Astrocyte (in vitro differentiated cells and primary cell): ENCODE measurements around the gene CEP20. TPM values are rescaled to one million over a fixed set of nuclear protein-coding genes. Genes with fewer than 3 reads are reported as not detected.

ENCODE experiments used
- DNase-seq: peaks from one replicate; pipeline ENCODE4 v3.0.0-alpha.2; 2010; ENCODE audit warnings: low read depth
- FAIRE-seq: peaks from 2 replicates; lab custom pipeline; 2011; peaks lifted over from hg19 to GRCh38; lab: Jason Lieb, UNC
- H2AFZ ChIP-seq: 2 replicates; pipeline ENCODE4 v1.6.0; 2012; ENCODE audit warnings: low read depth, low read length, inconsistent platforms
- H3K27ac ChIP-seq: 2 replicates; pipeline ENCODE4 v1.5.1; 2011; ENCODE audit warnings: low read depth, low read length, inconsistent platforms
- H3K27me3 ChIP-seq: 2 replicates; pipeline ENCODE4 v1.6.0; 2011; ENCODE audit warnings: low read length, inconsistent platforms; ENCODE audit not compliant: insufficient read depth
- H3K36me3 ChIP-seq: 2 replicates; pipeline ENCODE4 v1.5.1; 2011; ENCODE audit warnings: low read length, inconsistent platforms; ENCODE audit not compliant: insufficient read depth
- H3K4me1 ChIP-seq: 2 replicates; pipeline ENCODE4 v1.5.1; 2011; ENCODE audit warnings: low read length, inconsistent platforms; ENCODE audit not compliant: insufficient read depth
- H3K4me2 ChIP-seq: 2 replicates; pipeline ENCODE4 v1.6.0; 2012; ENCODE audit warnings: low read length, inconsistent platforms
- H3K4me3 ChIP-seq: 2 replicates; pipeline ENCODE4 v1.5.1; 2011; ENCODE audit warnings: low read depth, mild to moderate bottlenecking, low read length, inconsistent platforms; ENCODE audit not compliant: insufficient read depth
- H3K79me2 ChIP-seq: 2 replicates; pipeline ENCODE4 v1.6.0; 2012; ENCODE audit warnings: mild to moderate bottlenecking, low read length, inconsistent platforms; ENCODE audit not compliant: insufficient read depth
- H3K9ac ChIP-seq: 2 replicates; pipeline ENCODE4 v1.6.0; 2012; ENCODE audit warnings: mild to moderate bottlenecking, low read length, inconsistent platforms
- H3K9me3 ChIP-seq: 2 replicates; pipeline ENCODE4 v1.5.1; 2012; ENCODE audit warnings: low read depth, mild to moderate bottlenecking, low read length, inconsistent platforms; ENCODE audit not compliant: insufficient read depth
- H4K20me1 ChIP-seq: 2 replicates; pipeline ENCODE4 v1.6.0; 2012; ENCODE audit warnings: low read length, inconsistent platforms; ENCODE audit not compliant: insufficient read depth
- H3K27ac Mint-ChIP-seq: one replicate; pipeline ENCODE4 v1.8.0; 2021; ENCODE audit warnings: mild to moderate bottlenecking, mixed read lengths; ENCODE audit not compliant: unreplicated experiment
- H3K27me3 Mint-ChIP-seq: one replicate; pipeline ENCODE4 v1.8.0; 2021; ENCODE audit warnings: low read depth, mixed read lengths; ENCODE audit not compliant: unreplicated experiment
- H3K36me3 Mint-ChIP-seq: one replicate; pipeline ENCODE4 v1.8.0; 2021; ENCODE audit warnings: low read depth, mixed read lengths; ENCODE audit not compliant: unreplicated experiment
- H3K4me1 Mint-ChIP-seq: one replicate; pipeline ENCODE4 v1.8.0; 2021; ENCODE audit warnings: low read depth, mixed read lengths; ENCODE audit not compliant: unreplicated experiment
- H3K4me3 Mint-ChIP-seq: one replicate; pipeline ENCODE4 v1.8.0; 2021; ENCODE audit warnings: mild to moderate bottlenecking, moderate library complexity, mixed read lengths; ENCODE audit not compliant: unreplicated experiment
- H3K9me3 Mint-ChIP-seq: one replicate; pipeline ENCODE4 v1.8.0; 2021; ENCODE audit warnings: mild to moderate bottlenecking, mixed read lengths; ENCODE audit not compliant: unreplicated experiment
- EZH2 ChIP-seq: IDR thresholded peaks from 2 replicates; pipeline ENCODE4 v1.6.1; 2012; ENCODE audit warnings: mild to moderate bottlenecking, low read length, inconsistent platforms; ENCODE audit not compliant: insufficient read depth
- total RNA-seq: library from RNA; stranded (reverse); gene quantifications from 2 replicates; pipeline ENCODE4 v1.2.1, GENCODE V29; 2021
- TF ChIP-seq, protein P1 (sequence below): IDR thresholded peaks from 2 replicates; pipeline ENCODE4 v1.5.1; 2011; ENCODE audit warnings: low read depth, mild to moderate bottlenecking, inconsistent platforms, low read length, moderate library complexity; ENCODE audit not compliant: insufficient read depth

The CEP20 gene
- total RNA-seq, 1 donor from 2014 or later, result 27.5 TPM

DNA sequence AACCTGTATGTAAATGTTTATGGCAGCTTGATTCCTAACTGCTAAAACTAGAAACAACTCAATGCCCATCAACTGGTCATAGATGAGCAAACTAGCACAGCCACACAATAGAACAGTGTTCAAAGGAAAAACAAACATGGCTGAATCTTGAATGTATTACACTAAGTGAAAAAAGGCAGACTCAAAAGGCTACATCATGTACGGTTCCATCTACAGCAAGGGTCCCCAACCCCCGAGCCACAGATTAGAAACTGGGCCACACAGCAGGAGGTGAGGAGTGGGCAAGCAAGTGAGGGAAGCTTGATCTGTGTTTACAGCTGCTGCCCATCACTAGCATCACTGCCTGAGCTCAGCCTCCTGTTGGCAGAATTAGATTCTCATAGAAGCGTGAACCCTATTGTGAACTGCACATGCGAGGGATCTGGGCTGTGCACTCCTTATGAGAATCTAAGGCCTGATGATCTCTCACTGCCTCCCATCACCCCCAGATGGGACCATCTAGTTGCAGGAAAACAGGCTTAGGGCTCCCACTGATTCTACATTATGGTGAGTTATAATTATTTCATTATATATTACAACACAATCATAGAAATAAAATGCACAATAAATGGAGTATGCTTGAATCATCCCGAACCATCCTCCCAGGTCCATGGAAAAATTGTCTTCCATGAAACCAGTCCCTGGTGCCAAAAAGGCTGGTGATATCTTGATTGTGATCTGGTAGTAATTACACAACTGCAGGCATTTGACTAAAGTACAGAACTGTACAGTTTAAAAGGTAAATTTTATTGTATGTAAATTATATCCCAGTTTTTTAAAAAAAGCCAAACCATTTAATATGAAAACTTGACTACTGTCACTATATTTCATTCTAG lies 7.7 kb downstream of the CEP20 start:
- peaks cover 15% of the 10 kb centered on the region for H3K4me1 ChIP-seq
- Mint-ChIP-seq H3K27me3 (no peaks in the 10 kb centered on the region), H3K4me3 (no peak overlapping the region), H3K36me3 (peaks cover 7% of the 10 kb centered on the region), H3K9me3 (no peaks in the 10 kb centered on the region), H3K27ac (peak overlapping the region; percentile 66), H3K4me1 (peaks cover 5% of the 10 kb centered on the region)
- H4K20me1 ChIP-seq, result peaks cover 5% of the 10 kb centered on the region
- H3K9ac ChIP-seq, result no peak overlapping the region
- H3K4me3 ChIP-seq, result no peak overlapping the region
- no peak overlapping the region for H3K4me2 ChIP-seq
- H2AFZ ChIP-seq, result no peak overlapping the region
- H3K27ac ChIP-seq, result peak overlapping the region; percentile 69
- FAIRE-seq, result no peak
- peaks cover 11% of the 10 kb centered on the region for H3K36me3 ChIP-seq
- no peaks in the 10 kb centered on the region for H3K9me3 ChIP-seq
- no peaks in the 10 kb centered on the region for H3K27me3 ChIP-seq
- TF ChIP-seq, protein P1, sequence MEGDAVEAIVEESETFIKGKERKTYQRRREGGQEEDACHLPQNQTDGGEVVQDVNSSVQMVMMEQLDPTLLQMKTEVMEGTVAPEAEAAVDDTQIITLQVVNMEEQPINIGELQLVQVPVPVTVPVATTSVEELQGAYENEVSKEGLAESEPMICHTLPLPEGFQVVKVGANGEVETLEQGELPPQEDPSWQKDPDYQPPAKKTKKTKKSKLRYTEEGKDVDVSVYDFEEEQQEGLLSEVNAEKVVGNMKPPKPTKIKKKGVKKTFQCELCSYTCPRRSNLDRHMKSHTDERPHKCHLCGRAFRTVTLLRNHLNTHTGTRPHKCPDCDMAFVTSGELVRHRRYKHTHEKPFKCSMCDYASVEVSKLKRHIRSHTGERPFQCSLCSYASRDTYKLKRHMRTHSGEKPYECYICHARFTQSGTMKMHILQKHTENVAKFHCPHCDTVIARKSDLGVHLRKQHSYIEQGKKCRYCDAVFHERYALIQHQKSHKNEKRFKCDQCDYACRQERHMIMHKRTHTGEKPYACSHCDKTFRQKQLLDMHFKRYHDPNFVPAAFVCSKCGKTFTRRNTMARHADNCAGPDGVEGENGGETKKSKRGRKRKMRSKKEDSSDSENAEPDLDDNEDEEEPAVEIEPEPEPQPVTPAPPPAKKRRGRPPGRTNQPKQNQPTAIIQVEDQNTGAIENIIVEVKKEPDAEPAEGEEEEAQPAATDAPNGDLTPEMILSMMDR, result no peak
- TF ChIP-seq EZH2, result no peak
- DNase-seq, result no peak
- peaks cover 55% of the 10 kb centered on the region for H3K79me2 ChIP-seq

DNA sequence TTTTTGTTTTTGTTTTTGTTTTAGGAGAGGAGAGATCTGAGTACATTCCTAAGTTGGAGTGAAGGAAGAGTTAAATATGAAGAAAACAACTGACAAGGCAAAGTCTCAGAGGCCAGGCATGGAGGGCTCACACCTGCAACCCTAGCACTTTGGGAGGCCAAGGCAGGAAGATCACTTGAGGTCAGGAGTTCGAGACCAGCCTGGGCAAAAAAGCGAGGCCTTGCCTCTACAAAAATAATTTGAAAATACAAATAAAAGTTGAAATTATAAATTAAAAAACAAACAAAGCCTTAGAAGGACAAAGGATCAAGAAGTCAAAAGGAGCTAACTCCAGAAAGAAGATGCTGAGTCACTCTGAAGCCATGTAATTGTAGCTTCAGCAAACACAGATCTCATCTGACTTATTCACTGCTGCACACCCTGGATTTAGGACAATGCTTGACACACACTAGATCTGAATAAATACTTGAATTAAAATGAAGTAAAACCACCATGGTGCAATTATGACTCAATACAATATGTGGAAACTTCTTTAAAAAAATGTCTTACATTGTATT lies 9.1 kb downstream of the CEP20 start:
- Mint-ChIP-seq H3K9me3 (no peaks in the 10 kb centered on the region), H3K27ac (peak overlapping the region; percentile 9), H3K4me3 (no peak overlapping the region), H3K27me3 (no peaks in the 10 kb centered on the region), H3K36me3 (peaks cover 7% of the 10 kb centered on the region), H3K4me1 (peaks cover 4% of the 10 kb centered on the region)
- no peak overlapping the region for H2AFZ ChIP-seq
- DNase-seq, result peak; percentile 87
- no peaks in the 10 kb centered on the region for H3K27me3 ChIP-seq
- H3K36me3 ChIP-seq, result peaks cover 15% of the 10 kb centered on the region
- H3K4me1 ChIP-seq, result peaks cover 17% of the 10 kb centered on the region
- peak overlapping the region; percentile 21 for H3K4me2 ChIP-seq
- H3K79me2 ChIP-seq, result peaks cover 43% of the 10 kb centered on the region
- no peaks in the 10 kb centered on the region for H3K9me3 ChIP-seq
- peak; percentile 37 for FAIRE-seq
- no peak overlapping the region for H3K9ac ChIP-seq
- peaks cover 3% of the 10 kb centered on the region for H4K20me1 ChIP-seq
- no peak for TF ChIP-seq EZH2
- TF ChIP-seq, protein P1, result no peak
- H3K4me3 ChIP-seq, result no peak overlapping the region
- peak overlapping the region; percentile 69 for H3K27ac ChIP-seq

DNA sequence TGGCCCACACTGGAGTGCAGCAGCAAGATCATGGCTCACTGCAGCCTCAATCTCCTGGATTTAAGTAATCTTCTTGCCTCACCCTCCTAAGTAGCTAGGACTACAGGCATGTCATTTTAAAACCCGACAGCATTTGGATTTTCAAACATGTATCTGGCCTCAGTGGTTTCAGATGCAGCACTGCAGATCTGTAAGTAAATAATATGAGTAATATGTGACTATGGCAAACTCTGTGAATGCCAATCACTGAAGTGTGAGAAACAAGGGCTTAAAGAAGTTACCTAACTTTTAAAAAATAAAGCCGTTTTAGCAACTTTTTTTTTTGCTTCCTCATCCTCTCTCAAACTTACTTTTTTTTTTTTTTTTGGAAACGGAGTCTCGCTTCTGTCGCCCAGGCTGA lies 11.9 kb downstream of the CEP20 start:
- Mint-ChIP-seq H3K27ac (no peak overlapping the region), H3K4me1 (peaks cover 4% of the 10 kb centered on the region), H3K27me3 (no peaks in the 10 kb centered on the region), H3K4me3 (no peak overlapping the region), H3K36me3 (no peaks in the 10 kb centered on the region), H3K9me3 (no peaks in the 10 kb centered on the region)
- Histone ChIP-seq H3K36me3 (peaks cover 18% of the 10 kb centered on the region), H3K4me2 (no peak overlapping the region), H3K9me3 (no peaks in the 10 kb centered on the region), H3K27ac (no peak overlapping the region), H3K4me1 (peaks cover 17% of the 10 kb centered on the region), H4K20me1 (peaks cover 3% of the 10 kb centered on the region), H3K27me3 (no peaks in the 10 kb centered on the region), H3K4me3 (no peak overlapping the region), H2AFZ (no peak overlapping the region), H3K9ac (no peak overlapping the region), H3K79me2 (peaks cover 23% of the 10 kb centered on the region)
- TF ChIP-seq, protein P1, result no peak
- no peak for TF ChIP-seq EZH2
- no peak for FAIRE-seq
- DNase-seq, result no peak
